HG03097 (cell line): Measurements from ENCODE around the gene KNSTRN.

Experiments
- ATAC-seq: cut with Tn5 transposase; IDR thresholded peaks from one replicate; pipeline ENCODE4 v1.9.1; 2021; ENCODE audit not compliant: unreplicated experiment, low FRiP score

The KNSTRN gene

GRCh38 chr15:40424483-40425115 lies 42.1 kb downstream of the KNSTRN start:
- ATAC-seq: no peak

DNA sequence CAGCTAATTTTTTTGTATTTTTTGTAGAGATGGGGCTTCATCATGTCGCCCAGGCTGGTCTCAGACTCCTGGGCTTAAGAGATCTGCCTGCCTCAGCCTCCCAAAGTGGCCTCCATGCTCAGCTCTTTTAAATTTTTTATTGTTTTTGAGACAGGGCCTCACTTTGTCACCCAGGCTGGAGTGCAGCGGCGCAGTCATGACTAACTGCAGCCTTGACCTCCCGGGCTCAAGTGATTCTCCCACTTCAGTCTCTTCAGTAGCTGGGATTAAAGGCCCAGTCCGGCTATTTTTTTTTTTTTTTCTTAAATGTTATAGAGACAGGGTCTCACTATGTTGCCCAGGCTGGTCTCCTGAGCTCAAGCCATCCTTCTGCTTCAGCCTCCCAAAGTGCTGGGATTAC lies 43.2 kb downstream of the KNSTRN start:
- no peak for ATAC-seq

DNA sequence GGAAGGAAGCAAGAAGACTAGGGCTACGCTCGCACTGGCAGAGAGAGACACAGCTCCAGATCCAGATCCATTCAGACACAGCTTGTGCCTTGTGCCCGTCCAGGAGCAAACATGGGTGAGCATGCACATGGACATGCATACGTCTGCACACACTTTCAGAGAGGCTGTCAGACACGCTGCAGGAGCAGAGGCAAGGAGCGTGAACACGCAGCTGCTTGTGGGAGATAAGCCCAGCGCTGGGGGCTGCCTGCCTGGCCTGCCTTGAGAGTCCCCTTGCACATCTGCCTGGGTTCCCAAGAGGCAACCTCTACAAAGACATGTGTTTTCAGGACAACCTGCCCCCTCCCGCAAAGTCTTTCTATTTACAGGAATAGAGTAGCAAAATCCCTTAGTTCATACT lies 44.7 kb downstream of the KNSTRN start:
- ATAC-seq: no peak

- ATAC-seq: no peak
These were observed 45.7 kb downstream of the KNSTRN start for GRCh38 chr15:40428185-40428584.

DNA sequence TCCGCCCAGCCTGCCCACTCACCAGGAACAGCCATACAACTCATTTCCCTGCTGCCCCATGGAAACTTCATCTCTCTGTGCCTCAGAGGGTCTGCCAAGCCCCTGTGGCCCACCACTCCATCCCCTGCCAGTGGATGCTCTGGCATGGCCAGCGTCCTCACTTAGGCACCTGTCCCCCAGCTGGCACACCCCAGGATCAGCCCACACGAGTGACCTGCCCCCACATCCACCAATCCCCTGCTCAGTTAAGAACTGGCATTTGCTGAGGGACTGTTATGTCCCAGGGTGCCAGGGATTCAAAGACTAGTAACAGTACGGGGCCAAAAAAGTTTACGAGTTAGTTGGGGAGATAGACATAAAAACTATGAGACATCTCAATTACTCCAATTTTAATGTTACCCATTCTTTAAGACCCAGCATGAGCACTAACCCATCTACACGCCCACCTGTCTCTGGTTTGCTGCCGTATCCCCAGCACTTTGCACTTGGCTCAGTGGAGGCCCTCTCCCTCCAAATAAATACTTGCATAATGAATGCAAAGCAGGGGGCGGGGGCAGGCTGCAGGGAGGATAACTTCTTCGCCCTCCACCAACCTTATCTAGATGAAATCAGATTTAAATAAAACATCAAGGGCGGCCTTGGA lies 46.7 kb downstream of the KNSTRN start:
- ATAC-seq: no peak

DNA sequence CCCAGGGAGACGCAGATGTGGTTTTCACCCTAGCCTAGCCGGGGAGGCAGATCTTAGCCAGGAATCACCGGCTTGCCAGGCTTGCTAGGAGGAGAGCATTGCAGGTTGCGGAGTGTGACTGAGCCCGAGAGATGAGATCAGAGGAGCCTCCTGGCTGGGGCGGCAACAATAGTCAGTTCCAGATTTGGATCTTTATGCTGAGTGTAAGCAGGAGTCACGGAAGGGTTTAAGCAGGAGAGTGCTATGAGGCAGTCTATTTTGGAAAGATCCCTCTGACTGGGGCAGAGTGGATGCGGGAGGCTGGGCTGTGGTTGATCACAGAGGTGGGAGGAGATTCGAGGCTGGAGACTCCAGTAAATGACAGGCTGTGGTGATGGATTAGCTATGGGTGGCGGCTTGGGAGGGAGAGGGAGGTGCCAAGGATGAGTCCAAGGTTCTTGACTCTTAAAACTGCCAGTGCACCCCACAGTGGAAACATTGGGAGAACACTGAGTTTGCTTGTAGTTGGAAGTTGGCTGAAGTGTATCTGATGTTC lies 47.8 kb downstream of the KNSTRN start:
- no peak for ATAC-seq

- no peak for ATAC-seq
These were observed 52.6 kb downstream of the KNSTRN start for GRCh38 chr15:40435023-40435709.

- no peak for ATAC-seq
These were observed 53.2 kb downstream of the KNSTRN start for GRCh38 chr15:40435710-40436089.

GRCh38 chr15:40436116-40436891 lies 53.8 kb downstream of the KNSTRN start:
- no peak for ATAC-seq

DNA sequence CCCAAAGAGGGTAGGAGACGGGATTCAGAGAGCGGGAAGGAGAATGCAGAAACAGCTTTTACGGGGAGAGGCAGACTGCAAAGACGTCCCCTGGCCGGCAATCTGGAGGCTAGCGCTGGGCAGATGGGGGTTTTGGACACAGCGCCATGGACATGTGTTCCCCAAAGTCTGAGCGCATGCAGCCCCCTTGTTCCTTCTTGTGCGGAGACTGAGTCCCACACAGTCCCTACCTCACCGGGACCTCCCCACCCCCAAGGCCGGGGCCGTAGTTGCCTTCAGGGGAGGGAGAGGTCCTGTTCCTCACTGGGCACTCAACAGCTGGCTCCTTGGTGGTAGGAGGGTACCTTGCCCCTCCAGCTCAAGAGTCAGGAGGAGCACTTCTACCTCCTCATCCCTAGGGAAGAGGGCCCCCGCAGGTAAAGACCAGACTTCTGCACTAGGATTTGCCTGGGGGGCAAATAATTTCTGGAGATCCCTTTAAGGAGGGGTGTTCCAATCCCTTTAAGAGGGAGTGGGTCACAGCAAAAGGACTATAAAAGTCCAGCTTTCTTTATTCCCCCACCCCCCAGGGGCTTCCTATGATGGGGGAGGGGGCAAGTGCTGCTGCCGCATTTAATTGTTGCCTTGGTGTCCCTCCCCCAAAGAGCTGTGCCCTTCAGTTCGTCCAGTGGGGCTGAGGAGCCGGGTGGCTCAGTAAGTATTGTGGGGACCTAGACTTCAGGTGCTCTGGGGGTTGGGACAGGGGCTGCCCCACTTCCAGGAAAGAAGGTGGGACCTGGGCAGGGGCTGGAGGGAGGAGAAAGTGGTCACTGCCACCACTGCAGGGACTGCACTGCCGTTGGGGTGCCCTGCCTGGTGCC lies 54.6 kb downstream of the KNSTRN start:
- no peak for ATAC-seq

GRCh38 chr15:40437752-40438687 lies 55.5 kb downstream of the KNSTRN start:
- ATAC-seq: no peak

- no peak for ATAC-seq
These were observed 56.2 kb downstream of the KNSTRN start for GRCh38 chr15:40438712-40439111.

DNA sequence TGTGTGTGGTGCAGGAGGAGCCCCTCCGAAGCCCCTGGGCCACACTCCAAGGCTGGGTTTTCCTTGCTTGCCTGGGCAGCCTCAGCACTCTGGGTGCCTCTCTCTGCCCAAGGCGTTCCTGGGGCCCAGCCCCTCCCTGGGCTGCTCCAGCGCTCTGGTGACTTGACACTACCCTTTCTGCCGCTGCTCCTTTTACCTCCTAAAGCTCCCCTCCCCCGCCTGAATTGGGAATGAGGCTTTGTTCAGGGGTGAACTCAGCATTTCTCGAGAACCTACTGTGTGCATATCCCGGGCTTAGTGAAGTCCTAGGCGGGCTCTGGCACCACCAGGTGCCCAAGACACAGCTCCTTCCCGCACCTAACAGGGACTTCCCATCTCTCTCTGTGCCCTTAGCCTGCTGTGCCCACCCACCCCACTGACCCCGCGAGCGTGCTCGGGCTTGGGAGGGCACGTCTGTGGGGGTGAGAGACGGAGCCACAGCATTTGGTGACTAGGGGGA lies 57.0 kb downstream of the KNSTRN start:
- no peak for ATAC-seq

DNA sequence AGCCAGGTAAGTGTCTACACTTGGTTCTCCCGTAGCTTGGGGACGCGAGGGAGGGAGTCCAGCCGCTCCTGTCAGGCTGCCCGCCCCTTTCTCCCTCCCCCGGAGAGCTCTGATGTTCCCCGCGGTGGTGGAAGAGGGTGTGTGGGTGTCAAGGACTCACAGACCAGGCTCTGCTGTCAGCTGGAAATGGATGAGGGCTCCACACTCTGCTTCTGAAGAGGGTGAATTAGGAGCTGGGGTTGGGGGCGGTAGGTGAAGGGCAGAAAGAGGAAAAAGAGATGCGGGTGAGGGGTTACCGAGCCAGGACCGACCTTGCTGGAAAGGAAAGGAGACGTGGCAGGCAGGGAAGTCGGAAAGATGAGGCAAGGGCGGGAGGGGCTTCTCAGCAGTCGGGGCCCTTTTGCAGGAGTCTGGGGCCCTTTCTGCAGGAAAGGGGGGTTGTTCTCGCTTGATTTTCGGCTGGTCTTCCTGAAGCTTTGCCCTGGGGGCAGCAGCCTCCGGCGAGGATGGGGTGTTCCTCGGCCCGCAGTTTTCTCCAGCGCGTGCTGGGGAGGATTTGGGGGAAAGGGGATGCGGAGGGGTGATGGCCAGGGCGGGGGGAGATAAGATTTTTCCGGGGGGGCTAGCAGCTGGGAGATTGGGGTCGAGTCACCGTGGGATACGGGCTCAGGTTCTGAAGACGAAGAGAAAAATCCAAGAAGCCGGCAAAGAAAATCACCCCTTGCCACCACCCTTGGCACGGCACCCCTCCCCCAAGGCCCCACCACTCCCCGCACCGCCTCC lies 57.6 kb downstream of the KNSTRN start:
- ATAC-seq: no peak

- ATAC-seq: peak; percentile 81
These were observed 58.4 kb downstream of the KNSTRN start, which contains the start of gene BAHD1 for GRCh38 chr15:40440743-40441564. TSS of gene BAHD1 (plus strand) at chr15:40440953. CDS start at chr15:40458465, 17,512 bp downstream.

DNA sequence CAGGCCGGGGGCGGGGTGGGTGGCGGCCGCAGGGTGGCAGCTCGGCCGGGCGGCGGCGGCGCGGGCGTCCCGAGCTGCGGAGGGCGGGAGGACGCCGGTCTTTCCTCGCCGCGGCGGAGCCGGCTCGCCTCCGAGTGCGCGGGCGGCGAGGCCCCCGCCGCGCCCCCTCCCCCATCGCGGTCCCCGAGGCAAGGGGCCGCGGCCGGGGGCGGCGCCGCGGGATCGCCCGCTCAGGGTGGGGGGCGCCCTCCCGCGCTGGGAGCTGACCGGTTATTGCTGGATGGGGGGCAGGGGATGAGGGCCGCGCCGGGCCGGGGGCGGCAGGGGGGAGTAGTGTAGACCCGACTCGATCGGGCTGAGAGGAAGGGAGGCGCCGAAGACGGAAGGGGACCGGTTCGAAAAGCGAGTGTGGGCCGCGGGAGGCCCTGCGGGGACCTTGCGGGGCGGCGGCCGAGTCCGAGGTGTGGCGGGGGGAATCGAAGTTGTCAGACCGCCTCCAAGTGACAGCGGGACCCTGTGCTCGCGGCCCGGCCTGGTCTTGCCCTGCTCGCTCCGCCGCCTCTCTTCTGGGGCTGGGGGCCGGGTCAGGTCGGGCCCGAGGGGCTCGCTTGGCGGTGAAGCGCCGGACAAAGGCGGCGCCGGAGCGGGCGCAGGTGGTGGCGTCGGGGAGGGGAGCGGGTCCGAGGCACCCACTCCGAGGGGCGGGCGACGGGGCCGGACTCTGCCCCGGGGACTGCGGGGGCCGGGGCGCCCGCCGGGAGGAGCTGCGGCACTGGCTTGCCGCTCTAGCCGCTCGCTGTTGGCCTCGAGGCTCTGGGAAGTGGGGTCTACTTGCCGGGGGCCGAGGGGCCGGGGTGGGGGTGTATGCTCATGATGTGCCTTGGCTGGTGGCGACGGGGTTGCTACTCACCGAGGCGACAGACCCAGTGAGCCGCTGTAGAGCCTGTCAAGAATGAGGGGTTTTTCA lies 59.3 kb downstream of the KNSTRN start:
- no peak for ATAC-seq
